Mammary epithelial cell (primary cell): ENCODE measurements around the gene SMYD3.

ENCODE experiments used
- CTCF ChIP-seq, 2 donors: IDR thresholded peaks in 1 of 2; conservative IDR thresholded peaks in 1 of 2; 2 replicates each; pipeline ENCODE4 v1.5.1; 2011 to 2012; ENCODE audit warnings: inconsistent platforms in 2 of 2, low read length in 2 of 2, mild to moderate bottlenecking in 2 of 2, control low read depth in 1 of 2, low read depth in 1 of 2; ENCODE audit not compliant: insufficient read depth in 1 of 2; ENCODE audit errors: extremely low read depth in 1 of 2
- EZH2 ChIP-seq: IDR thresholded peaks from 2 replicates; pipeline ENCODE4 v1.6.1; 2012; ENCODE audit warnings: low read length, inconsistent platforms, borderline replicate concordance

GRCh38 chr1:246454655-246455054 lies 52.4 kb downstream of the SMYD3 start:
- TF ChIP-seq CTCF (conservative IDR thresholded peaks at IDR 0.05 in 1 of 2, IDR thresholded peaks at IDR 0.05 in 1 of 2; ENCODE audit: extremely low read depth in 1 of 2, insufficient read depth in 1 of 2, low read depth in 1 of 2, low read length in 2 of 2) = no peak
- TF ChIP-seq EZH2 = no peak
